Keratinocyte (primary cell): ENCODE measurements around the gene NCBP3. TPM values are rescaled to one million over a fixed set of nuclear protein-coding genes. Genes with fewer than 3 reads are reported as not detected.

Source experiments
- DNase-seq: peaks from one replicate; pipeline ENCODE4 v3.0.0-alpha.2; 2011; ENCODE audit warnings: low read depth, missing footprints, low spot score
- FAIRE-seq: peaks from 2 replicates; lab custom pipeline; 2011; peaks lifted over from hg19 to GRCh38; lab: Jason Lieb, UNC
- H2AFZ ChIP-seq: 2 replicates; pipeline ENCODE4 v1.6.0; 2012; ENCODE audit warnings: low read length, control low read depth, inconsistent platforms; ENCODE audit not compliant: control insufficient read depth
- H3K27ac ChIP-seq: 2 replicates; pipeline ENCODE4 v1.5.1; 2011; ENCODE audit warnings: low read length; ENCODE audit not compliant: control insufficient read depth, insufficient read depth
- H3K27me3 ChIP-seq: 3 replicates; pipeline ENCODE4 v1.6.0; 2011; ENCODE audit warnings: low read length; ENCODE audit not compliant: control insufficient read depth, insufficient read depth; ENCODE audit errors: extremely low read depth
- H3K36me3 ChIP-seq, 2 experiments: 2 replicates in 1 of 2; 3 replicates in 1 of 2; pipeline ENCODE4 v1.5.1; 2011; ENCODE audit warnings: low read length in 2 of 2, mild to moderate bottlenecking in 1 of 2; ENCODE audit not compliant: control insufficient read depth in 2 of 2, insufficient read depth in 2 of 2; ENCODE audit errors: extremely low read depth in 1 of 2
- H3K4me1 ChIP-seq: 3 replicates; pipeline ENCODE4 v1.5.1; 2011; ENCODE audit warnings: low read length; ENCODE audit not compliant: control insufficient read depth, insufficient read depth; ENCODE audit errors: extremely low read depth
- H3K4me2 ChIP-seq: 3 replicates; pipeline ENCODE4 v1.6.0; 2011; ENCODE audit warnings: low read depth, low read length; ENCODE audit not compliant: control insufficient read depth, insufficient read depth; ENCODE audit errors: extremely low read depth
- H3K4me3 ChIP-seq, 3 experiments: fragments of 200-600 bp in 1 of 3; sonication (generic) in 1 of 3; 2 replicates in 2 of 3; 3 replicates in 1 of 3; pipeline ENCODE4 v1.5.1; 2011 to 2016; ENCODE audit warnings: low read length in 3 of 3, mild to moderate bottlenecking in 3 of 3, control low read depth in 2 of 3, inconsistent platforms in 1 of 3, low read depth in 1 of 3, mixed read lengths in 1 of 3, mixed run types in 1 of 3, moderate library complexity in 1 of 3; ENCODE audit not compliant: control insufficient read depth in 2 of 3, insufficient read depth in 2 of 3; ENCODE audit errors: extremely low read depth in 1 of 3
- H3K79me2 ChIP-seq: 2 replicates; pipeline ENCODE4 v1.6.0; 2012; ENCODE audit warnings: low read length; ENCODE audit not compliant: control insufficient read depth, insufficient read depth
- H3K9ac ChIP-seq: 3 replicates; pipeline ENCODE4 v1.6.0; 2011; ENCODE audit warnings: low read length; ENCODE audit not compliant: control insufficient read depth, insufficient read depth; ENCODE audit errors: extremely low read depth
- H3K9me1 ChIP-seq: 3 replicates; pipeline ENCODE4 v1.6.0; 2011; ENCODE audit warnings: low read length; ENCODE audit not compliant: control insufficient read depth, insufficient read depth; ENCODE audit errors: extremely low read depth
- H3K9me3 ChIP-seq: 2 replicates; pipeline ENCODE4 v1.5.1; 2012; ENCODE audit warnings: low read depth, low read length; ENCODE audit not compliant: control insufficient read depth
- H4K20me1 ChIP-seq: 3 replicates; pipeline ENCODE4 v1.6.0; 2011; ENCODE audit warnings: low read length; ENCODE audit not compliant: control insufficient read depth, insufficient read depth; ENCODE audit errors: extremely low read depth
- CTCF ChIP-seq, 3 experiments: IDR thresholded peaks in 1 of 3; conservative IDR thresholded peaks in 1 of 3; optimal IDR thresholded peaks in 1 of 3; 2 replicates in 2 of 3; 3 replicates in 1 of 3; pipeline versions ENCODE3 to v1.5.1; 2011; ENCODE audit warnings: low read length in 3 of 3, mild to moderate bottlenecking in 3 of 3, moderate library complexity in 2 of 3, control low read depth in 1 of 3, inconsistent platforms in 1 of 3; ENCODE audit not compliant: insufficient read depth in 2 of 3; ENCODE audit errors: extremely low read depth in 1 of 3
- EZH2 ChIP-seq: IDR thresholded peaks from one replicate; pipeline ENCODE4 v1.6.1; 2012; ENCODE audit warnings: inconsistent platforms, mild to moderate bottlenecking, low read length, moderate library complexity
- dilution Hi-C: fragments of 300-500 bp; cut with MboI; formaldehyde crosslinking; loops from one replicate; pipeline ENCODE4 v1.7.0; 2020; ENCODE audit warnings: low sequenced_read_pairs; ENCODE audit not compliant: extremely low pct_ligation_motif_present
- polyA plus RNA-seq, 5 experiments: library from polyadenylated mRNA; depleted of rRNA in 3 of 5; stranded (reverse) in 3 of 5; stranded (forward) in 1 of 5; unstranded in 1 of 5; fragments of >200 nt; gene quantifications; 1 replicate in 1 of 5; 2 replicates in 3 of 5; 3 replicates in 1 of 5; pipeline versions ENCODE4 v1.2.1 to v1.2.3, GENCODE V29; 2011 to 2012; ENCODE audit warnings: missing spikeins in 2 of 5, low read depth in 1 of 5, low replicate concordance in 1 of 5

The NCBP3 gene
- polyA plus RNA-seq, 1 donor (not counting 4 experiments of a cell fraction or from before 2014, with no cell fraction given) = 22.1 TPM

GRCh38 chr17:3814361-3814760, 31.7 kb downstream of the NCBP3 start:
- H3K27me3 ChIP-seq = no peaks in the 10 kb centered on the region
- no peak overlapping the region for H3K27ac ChIP-seq
- no peaks in the 10 kb centered on the region for H3K79me2 ChIP-seq
- H3K4me2 ChIP-seq = no peak overlapping the region
- no peaks in the 10 kb centered on the region for H4K20me1 ChIP-seq
- H2AFZ ChIP-seq = no peak overlapping the region
- DNase-seq (no peak), FAIRE-seq (no peak)
- peaks cover 24% of the 10 kb centered on the region for H3K4me1 ChIP-seq
- H3K9me3 ChIP-seq = no peaks in the 10 kb centered on the region
- no peak overlapping the region for H3K9ac ChIP-seq
- no peaks in the 10 kb centered on the region for H3K9me1 ChIP-seq
- peaks cover 1 to 35% of the 10 kb centered on the region in 2 experiments for H3K36me3 ChIP-seq
- TF ChIP-seq CTCF (optimal IDR thresholded peaks at IDR 0.05 in 1 of 3, IDR thresholded peaks at IDR 0.05 in 1 of 3, conservative IDR thresholded peaks at IDR 0.05 in 1 of 3; ENCODE audit: extremely low read depth in 1 of 3, insufficient read depth in 2 of 3, low read length in 3 of 3) (no peak), EZH2 (no peak)
- H3K4me3 ChIP-seq = no peak overlapping the region
- dilution Hi-C loops = no loop called here

- no peak for FAIRE-seq
- peaks cover 0 to 28% of the 10 kb centered on the region in 2 experiments for H3K36me3 ChIP-seq
These were observed 32.9 kb downstream of the NCBP3 start for GRCh38 chr17:3813171-3813570.

More at GRCh38 chr17:3813171-3813570, 32.9 kb downstream of the NCBP3 start:
- Histone ChIP-seq H4K20me1 (no peaks in the 10 kb centered on the region), H3K4me1 (peaks cover 34% of the 10 kb centered on the region), H3K27ac (peak overlapping the region; percentile 82), H3K9me3 (no peaks in the 10 kb centered on the region), H3K9me1 (no peaks in the 10 kb centered on the region), H2AFZ (no peak overlapping the region), H3K27me3 (no peaks in the 10 kb centered on the region), H3K9ac (peak overlapping the region; percentile 62), H3K79me2 (no peaks in the 10 kb centered on the region), H3K4me3 (peak overlapping the region in 2 of 3 experiments; percentile 28 to 56), H3K4me2 (peak overlapping the region; percentile 76)
- peak; percentile 9 for DNase-seq
- dilution Hi-C loops = no loop called here
- TF ChIP-seq CTCF (optimal IDR thresholded peaks at IDR 0.05 in 1 of 3, IDR thresholded peaks at IDR 0.05 in 1 of 3, conservative IDR thresholded peaks at IDR 0.05 in 1 of 3; ENCODE audit: extremely low read depth in 1 of 3, insufficient read depth in 2 of 3, low read length in 3 of 3) (no peak), EZH2 (no peak)
